Testis (tissue), 2 donors: Measurements from ENCODE around the gene DGAT2.

Experiments
- CTCF ChIP-seq, 3 experiments: fragments of 450-650 bp in 2 of 3; fragments of 200-600 bp in 1 of 3; sonication (generic) in 1 of 3; IDR thresholded peaks; one replicate each; pipeline ENCODE4 v1.5.1; 2016 to 2019; ENCODE audit warnings: antibody characterized with exemption in 3 of 3, mild to moderate bottlenecking in 2 of 3, moderate library complexity in 1 of 3
- POLR2A ChIP-seq: fragments of 450-650 bp; IDR thresholded peaks from one replicate; pipeline ENCODE4 v1.6.1; 2017; ENCODE audit warnings: antibody characterized with exemption, mild to moderate bottlenecking, moderate library complexity

GRCh38 chr11:75845324-75845723, 76.7 kb downstream of the DGAT2 start:
- TF ChIP-seq CTCF (IDR thresholded peaks at IDR 0.05) = no peak
- TF ChIP-seq POLR2A = no peak
